ENCODE measurements around the gene SARDH. TPM values are rescaled to one million over a fixed set of nuclear protein-coding genes. Genes with fewer than 3 reads are reported as not detected.

SARDH gene
- total RNA-seq, 1 experiment from 2014 or later = 5.3 TPM

DNA sequence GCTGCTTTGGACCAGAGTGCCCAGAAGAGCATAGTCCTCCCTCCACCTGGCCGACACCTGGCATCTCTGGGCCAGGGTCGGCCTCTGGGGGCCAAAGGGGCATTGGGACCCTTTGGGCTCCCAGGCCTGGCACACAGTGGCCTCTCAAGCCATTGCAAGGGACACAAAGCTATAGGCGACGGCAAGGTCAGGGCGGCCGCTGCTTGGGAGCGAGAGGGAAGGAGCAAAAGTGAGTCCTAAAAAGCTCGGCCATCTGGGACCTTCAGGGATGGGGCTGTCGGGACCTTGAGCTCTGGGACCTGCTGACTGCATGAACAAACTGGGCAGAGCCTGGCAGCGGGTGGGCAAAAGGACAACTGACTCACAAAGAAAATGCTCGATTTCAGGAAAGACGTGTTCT lies 88.1 kb downstream of the SARDH start:
- Histone ChIP-seq H4K8ac (replicated peaks; ENCODE audit: insufficient read length, low read depth, low read length) (no peak overlapping the region), H3K56ac (ENCODE audit: insufficient read length, low read depth, low read length) (no peak overlapping the region), H2AFZ (ENCODE audit: low read length) (no peak overlapping the region), H4K5ac (ENCODE audit: insufficient read length, low read depth, low read length) (no peak overlapping the region), H3K27ac (ENCODE audit: insufficient read length, low read depth, low read length) (no peak overlapping the region), H2BK12ac (ENCODE audit: insufficient read length, low read depth, low read length) (no peak overlapping the region), H3K23me2 (ENCODE audit: insufficient read length, low read depth, low read length, poor library complexity, severe bottlenecking) (no peaks in the 10 kb centered on the region), H2BK5ac (ENCODE audit: insufficient read length, low read length) (no peak overlapping the region), H3K23ac (ENCODE audit: insufficient read length, low read depth, low read length) (no peak overlapping the region), H3K79me2 (ENCODE audit: insufficient read depth, low read length) (no peaks in the 10 kb centered on the region), H3K14ac (ENCODE audit: insufficient read depth, low read length) (no peak overlapping the region), H2BK120ac (ENCODE audit: low read depth, low read length, poor library complexity, severe bottlenecking) (no peak overlapping the region), H4K20me1 (ENCODE audit: control insufficient read depth, insufficient read depth, insufficient read length) (no peaks in the 10 kb centered on the region), H3K18ac (ENCODE audit: insufficient read length, low read depth, low read length) (no peak overlapping the region), H4K91ac (ENCODE audit: insufficient read length, low read depth, low read length) (no peak overlapping the region), H2BK15ac (ENCODE audit: low read depth, low read length) (no peak overlapping the region), H3K4me1 (ENCODE audit: insufficient read depth, low read length) (no peaks in the 10 kb centered on the region; the same call in 1 of the 2 replicates), H2BK20ac (ENCODE audit: low read depth, low read length, poor library complexity, severe bottlenecking) (no peak overlapping the region), H3K9me3 (ENCODE audit: control insufficient read depth, low read depth, low read length) (no peaks in the 10 kb centered on the region), H3K9ac (ENCODE audit: extremely low read depth, insufficient read length, low read length) (no peak overlapping the region), H3K79me1 (ENCODE audit: insufficient read depth, low read depth, low read length, poor library complexity, severe bottlenecking) (no peaks in the 10 kb centered on the region), H3T11ph (ENCODE audit: low read length) (no peak overlapping the region), H3K4ac (ENCODE audit: low read depth, low read length) (no peak overlapping the region), H2AK5ac (ENCODE audit: insufficient read length, low read length) (no peak overlapping the region), H3K4me2 (ENCODE audit: insufficient read depth, insufficient read length, low read length) (no peak overlapping the region), H3K27me3 (ENCODE audit: insufficient read depth, low read length) (no peaks in the 10 kb centered on the region)
- Mint-ChIP-seq H3K36me3 (ENCODE audit: insufficient read depth in 1 of 3, low read depth in 3 of 3) (no peaks in the 10 kb centered on the region; a peak in 1 of 7 replicates), H3K9me3 (no peaks in the 10 kb centered on the region), H3K4me1 (peaks cover 6 to 17% of the 10 kb centered on the region in 2 experiments), H3K27me3 (ENCODE audit: low read depth) (peaks cover 38% of the 10 kb centered on the region), H3K27ac (0 out of 7 replicates have a peak overlapping the region, but pooled peaks of 1 of the 3 experiments have one; percentile 44), H3K4me3 (no peak overlapping the region)
- TF ChIP-seq CTCF (conservative IDR thresholded peaks at IDR 0.05) = no peak
- no CpG with 5 or more reads among the region's 12 CpGs for WGBS (ENCODE audit: extremely low coverage, insufficient read length, low lambda C conversion rate)
- no peak for DNase-seq

All from H9 (cell line).